ENCODE results near the gene FOXC1. TPM values are rescaled to one million over a fixed set of nuclear protein-coding genes. Genes with fewer than 3 reads are reported as not detected.

The FOXC1 gene
- total RNA-seq, 4 donors from 2014 or later = 8.7 to 19.7 (median 16.8) TPM

DNA sequence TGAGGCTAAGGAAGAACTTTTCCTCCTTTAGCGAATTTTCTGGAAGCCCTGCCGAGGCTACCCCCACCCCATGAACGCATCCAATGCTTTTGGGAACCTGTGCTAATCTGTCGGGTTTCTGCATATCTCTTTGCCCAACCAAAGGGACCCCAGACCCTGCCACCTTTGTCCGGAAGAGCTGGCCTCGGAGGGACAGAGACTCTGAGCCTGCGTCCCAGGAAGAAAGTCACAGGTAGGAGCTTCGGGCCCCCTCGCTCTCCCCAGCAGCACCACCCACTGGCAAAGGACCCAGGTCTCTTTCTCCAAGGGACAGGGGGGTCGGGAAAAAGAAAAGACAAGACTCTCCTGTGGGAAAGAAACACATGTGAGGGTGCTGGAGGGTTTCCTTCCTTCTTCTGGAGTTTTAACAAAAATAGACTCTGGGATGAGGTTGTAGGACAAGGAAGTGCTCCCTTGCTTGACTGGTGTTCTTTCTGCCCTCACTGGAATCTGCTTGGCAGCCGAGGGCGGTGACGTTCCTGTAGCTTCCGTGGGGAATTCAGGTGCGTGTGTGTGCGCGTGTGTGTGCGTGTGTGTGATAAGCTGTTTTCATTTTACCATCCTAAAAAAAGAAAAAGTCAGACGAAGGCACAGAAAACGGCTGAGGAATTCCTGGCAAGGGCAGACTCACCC lies 16.3 kb upstream of the FOXC1 start:
- WGBS = 72% methylated on average over 20 of the region's 20 CpGs
- peaks cover 0 to 30% (median 7%) of the 10 kb centered on the region in 4 donors for H3K27me3 ChIP-seq
- no peaks in the 10 kb centered on the region for H3K36me3 ChIP-seq
- no peak overlapping the region for H3K27ac ChIP-seq (replicated peaks in 1 of 4)
- no peak overlapping the region for H3K4me3 ChIP-seq
- H3K4me1 ChIP-seq = peaks cover 6 to 10% (median 8%) of the 10 kb centered on the region in 4 donors
- intact Hi-C loops (cut with DNase I) = loop anchor here (10.0 kb wide), 1 partner anchor 1151 kb away; no protein-coding TSS in a partner anchor
- TF ChIP-seq POLR2AphosphoS5 (IDR thresholded peaks at IDR 0.05) (no peak), EP300 (IDR thresholded peaks at IDR 0.05) (no peak), CTCF (IDR thresholded peaks at IDR 0.05) (no peak), POLR2A (IDR thresholded peaks at IDR 0.05; ENCODE audit: low read depth) (no peak)
- DNase-seq (ENCODE audit: extremely low spot score) = no peak
- H3K9me3 ChIP-seq = no peaks in the 10 kb centered on the region

DNA sequence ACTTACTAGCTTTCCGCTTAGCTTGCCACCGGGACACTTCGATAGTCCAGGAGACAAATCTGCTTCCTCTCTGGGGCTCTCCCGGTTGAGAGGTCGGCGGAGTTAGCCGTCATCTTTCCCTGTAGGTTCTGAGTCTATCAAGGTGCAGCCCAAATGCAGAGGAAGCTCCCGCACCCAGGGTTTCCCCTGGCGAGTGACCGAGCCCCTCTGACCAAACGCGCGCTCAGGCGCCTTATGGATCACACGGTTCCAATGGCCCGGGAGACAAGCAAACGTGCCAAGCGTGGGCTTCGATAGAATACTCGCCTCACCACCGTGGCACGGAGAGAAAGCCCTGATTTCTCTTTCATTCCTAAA lies 15.8 kb upstream of the FOXC1 start:
- Histone ChIP-seq H3K4me1 (peaks cover 6 to 10% (median 8%) of the 10 kb centered on the region in 4 donors), H3K27me3 (peaks cover 0 to 35% (median 7%) of the 10 kb centered on the region in 4 donors), H3K36me3 (no peaks in the 10 kb centered on the region), H3K27ac (replicated peaks in 1 of 4) (no peak overlapping the region), H3K4me3 (no peak overlapping the region), H3K9me3 (no peaks in the 10 kb centered on the region)
- 68% methylated on average over 19 of the region's 22 CpGs for WGBS
- TF ChIP-seq POLR2AphosphoS5 (IDR thresholded peaks at IDR 0.05) (no peak), POLR2A (IDR thresholded peaks at IDR 0.05; ENCODE audit: low read depth) (no peak), CTCF (IDR thresholded peaks at IDR 0.05) (no peak), EP300 (IDR thresholded peaks at IDR 0.05) (no peak)
- no peak for DNase-seq (ENCODE audit: extremely low spot score)
- intact Hi-C loops (cut with DNase I) = loop anchor here (10.0 kb wide), 1 partner anchor 1151 kb away; no protein-coding TSS in a partner anchor

DNA sequence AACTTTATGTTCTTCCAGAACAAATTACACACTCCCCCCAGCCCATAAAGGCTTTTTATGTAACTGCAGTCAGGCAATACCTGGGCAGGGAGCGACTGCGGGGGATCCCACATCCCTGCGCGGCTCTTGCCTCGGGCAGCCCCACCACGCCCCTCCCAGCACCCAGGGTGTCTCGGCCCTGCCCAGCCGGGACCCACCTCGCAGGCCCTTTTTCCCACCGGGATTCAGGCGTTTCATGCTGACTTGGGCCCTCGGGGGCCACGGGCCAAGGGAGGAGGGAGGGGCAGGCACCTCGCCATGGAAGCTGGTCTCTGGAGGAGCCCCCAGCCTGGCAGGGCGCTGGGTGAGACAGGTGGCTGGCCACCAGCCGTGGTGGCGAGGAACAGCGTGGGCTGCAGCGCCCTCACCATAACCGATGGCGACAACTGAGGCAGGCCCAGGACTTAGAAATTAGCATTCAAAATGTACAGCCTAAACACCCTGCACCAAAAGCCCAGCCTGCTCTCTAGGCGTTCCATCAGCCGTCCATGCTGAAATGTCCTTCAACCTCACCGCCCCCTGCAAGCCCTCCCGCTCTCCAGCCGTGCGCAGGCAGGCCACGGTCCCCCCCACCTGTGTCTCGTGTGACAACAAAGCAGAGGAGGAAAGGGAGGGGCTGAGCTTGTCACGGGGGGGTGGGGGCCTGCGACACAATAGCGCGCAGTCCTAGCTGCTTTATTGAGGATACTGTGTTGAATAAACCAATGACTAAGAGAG lies 15.1 kb upstream of the FOXC1 start:
- WGBS = 78% methylated on average over 32 of the region's 33 CpGs
- Histone ChIP-seq H3K4me3 (no peak overlapping the region), H3K27me3 (peaks cover 0 to 39% (median 7%) of the 10 kb centered on the region in 4 donors), H3K4me1 (peaks cover 6 to 10% (median 8%) of the 10 kb centered on the region in 4 donors), H3K36me3 (no peaks in the 10 kb centered on the region), H3K27ac (replicated peaks in 1 of 4) (no peak overlapping the region), H3K9me3 (no peaks in the 10 kb centered on the region)
- intact Hi-C loops (cut with DNase I) = loop anchor here (10.0 kb wide), 1 partner anchor 1150 kb away; no protein-coding TSS in a partner anchor
- DNase-seq (ENCODE audit: extremely low spot score) = no peak
- no peak for TF ChIP-seq POLR2AphosphoS5 (IDR thresholded peaks at IDR 0.05)
- no peak for TF ChIP-seq CTCF (IDR thresholded peaks at IDR 0.05)
- TF ChIP-seq POLR2A (IDR thresholded peaks at IDR 0.05; ENCODE audit: low read depth) = no peak
- no peak for TF ChIP-seq EP300 (IDR thresholded peaks at IDR 0.05)

DNA sequence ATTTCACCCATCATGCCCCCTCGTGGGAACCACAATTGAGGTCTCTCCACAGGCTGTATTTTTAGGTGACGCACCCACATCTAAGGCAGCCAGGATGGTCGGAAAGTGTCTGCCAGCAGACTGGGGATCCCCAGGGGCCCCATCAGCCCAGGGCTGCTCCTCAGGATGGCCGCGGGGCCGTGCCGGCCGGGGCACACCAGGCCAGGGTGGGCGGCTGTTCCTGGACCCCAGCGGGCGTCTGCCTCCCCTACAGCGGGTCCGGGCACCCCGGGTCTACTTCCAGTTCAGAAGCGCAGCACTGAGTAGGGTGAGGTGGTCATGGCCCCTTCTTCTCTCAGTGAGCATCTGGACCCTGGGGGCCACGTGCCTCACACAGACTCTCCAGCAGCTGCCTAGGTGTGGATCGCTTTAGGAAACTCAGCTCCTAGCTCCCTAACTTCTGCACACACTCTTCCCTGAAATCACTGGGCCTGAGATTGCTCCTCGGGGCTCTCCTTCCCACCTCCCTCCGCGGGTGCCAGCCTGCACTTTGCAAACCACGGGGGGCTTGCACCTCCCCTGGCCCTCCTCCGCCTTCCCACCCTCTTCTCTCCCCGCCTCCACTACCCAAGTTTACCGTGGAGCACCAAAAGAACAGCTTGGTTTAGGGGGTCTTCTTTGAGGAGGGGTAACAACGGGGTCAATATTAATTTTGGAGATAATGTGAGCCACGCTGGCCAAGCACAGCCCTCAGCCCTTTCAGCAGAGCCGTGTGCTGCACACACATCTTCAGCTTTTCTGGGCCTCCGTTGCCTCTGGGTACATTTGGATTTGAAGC lies 14.2 kb upstream of the FOXC1 start:
- TF ChIP-seq EP300 (IDR thresholded peaks at IDR 0.05) = no peak
- no peak for TF ChIP-seq CTCF (IDR thresholded peaks at IDR 0.05)
- no peak for TF ChIP-seq POLR2AphosphoS5 (IDR thresholded peaks at IDR 0.05)
- TF ChIP-seq POLR2A (IDR thresholded peaks at IDR 0.05; ENCODE audit: low read depth) = no peak
- no peak overlapping the region for H3K27ac ChIP-seq (replicated peaks in 1 of 4)
- 63% methylated on average over 17 of the region's 28 CpGs for WGBS
- no peaks in the 10 kb centered on the region for H3K36me3 ChIP-seq
- peaks cover 6 to 10% (median 8%) of the 10 kb centered on the region in 4 donors for H3K4me1 ChIP-seq
- H3K4me3 ChIP-seq = peak overlapping the region in 2 of 4 donors; percentile 8 to 47
- no peaks in the 10 kb centered on the region for H3K9me3 ChIP-seq
- peaks cover 0 to 39% (median 7%) of the 10 kb centered on the region in 4 donors for H3K27me3 ChIP-seq
- intact Hi-C loops (cut with DNase I) = loop anchor here (2.0 to 10.0 kb wide), 2 partner anchors 1039 to 1149 kb away; no protein-coding TSS in a partner anchor
- no peak for DNase-seq (ENCODE audit: extremely low spot score)
